Smooth muscle cell (in vitro differentiated cells): Measurements from ENCODE around the gene ZFP64. TPM values are rescaled to one million over a fixed set of nuclear protein-coding genes. Genes with fewer than 3 reads are reported as not detected.
"Not testable (repeated sequence)": the region's sequence is repeated elsewhere in the genome, so short reads cannot be mapped to it uniquely, and the experiment has no call there.

Experiments used
- DNase-seq: peaks from one replicate; lab custom pipeline; 2025; ENCODE audit not compliant: unreplicated experiment; lab: John Stamatoyannopoulos, UW
- H2AFZ ChIP-seq: fragments of 200-600 bp; sonication (generic); 2 replicates; pipeline ENCODE4 v1.6.0; 2016; ENCODE audit warnings: antibody characterized with exemption, low read depth, mild to moderate bottlenecking
- H3F3A ChIP-seq: fragments of 200-600 bp; sonication (generic); 2 replicates; pipeline ENCODE4 v1.6.0; 2017; ENCODE audit warnings: antibody characterized with exemption, low read depth
- H3K27ac ChIP-seq: fragments of 200-600 bp; sonication (generic); 2 replicates; pipeline ENCODE4 v1.5.1; 2016; ENCODE audit warnings: low read depth, mild to moderate bottlenecking
- H3K27me3 ChIP-seq: fragments of 200-600 bp; sonication (generic); 2 replicates; pipeline ENCODE4 v1.6.1; 2016; ENCODE audit warnings: low read depth, mild to moderate bottlenecking
- H3K36me3 ChIP-seq: fragments of 200-600 bp; sonication (generic); 2 replicates; pipeline ENCODE4 v1.5.1; 2016; ENCODE audit warnings: low read depth
- H3K4me1 ChIP-seq: fragments of 200-600 bp; sonication (generic); 2 replicates; pipeline ENCODE4 v1.5.1; 2016; ENCODE audit warnings: low read depth
- H3K4me2 ChIP-seq: fragments of 200-600 bp; sonication (generic); 2 replicates; pipeline ENCODE4 v1.6.0; 2016; ENCODE audit warnings: mild to moderate bottlenecking
- H3K4me3 ChIP-seq: fragments of 200-600 bp; sonication (generic); 2 replicates; pipeline ENCODE4 v1.5.1; 2016; ENCODE audit warnings: mild to moderate bottlenecking
- H3K79me2 ChIP-seq: fragments of 200-600 bp; sonication (generic); 2 replicates; pipeline ENCODE4 v1.6.0; 2016; ENCODE audit warnings: low read depth, mild to moderate bottlenecking
- H3K9ac ChIP-seq: fragments of 200-600 bp; sonication (generic); 2 replicates; pipeline ENCODE4 v1.6.0; 2016; ENCODE audit warnings: low read depth
- H3K9me3 ChIP-seq: fragments of 200-600 bp; sonication (generic); replicated peaks from 2 replicates; pipeline ENCODE4 v1.5.1; 2016; ENCODE audit warnings: low read depth
- H4K20me1 ChIP-seq: fragments of 200-600 bp; sonication (generic); 2 replicates; pipeline ENCODE4 v1.6.0; 2016; ENCODE audit warnings: low read depth
- WGBS: methylation state at CpG from one replicate; pipeline ENCODE4 v1.1.7; 2016; ENCODE audit warnings: low lambda C conversion rate; 5-methylcytosine and 5-hydroxymethylcytosine counted together
- polyA plus RNA-seq: library from polyadenylated mRNA; unstranded; fragments of >200 nt; fragmentation: Nextera tagmentation; extraction: Ambion mirVana; gene quantifications from 2 replicates; pipeline ENCODE4 v1.2.1, GENCODE V29; 2016
- total RNA-seq: library from RNA; depleted of rRNA; stranded (reverse); fragments of >200 nt; gene quantifications from 2 replicates; pipeline ENCODE4 v1.2.3, GENCODE V29; 2014
- TF ChIP-seq, protein P1 (sequence below): fragments of 200-600 bp; sonication (generic); IDR thresholded peaks from 2 replicates; pipeline ENCODE4 v1.5.1; 2017; ENCODE audit warnings: borderline replicate concordance, mild to moderate bottlenecking, antibody characterized with exemption; ENCODE audit not compliant: insufficient read depth, poor library complexity, severe bottlenecking

ZFP64 gene
- total and polyA plus RNA-seq, 2 experiments from 2014 or later, result 8.6 to 19.8 TPM

DNA sequence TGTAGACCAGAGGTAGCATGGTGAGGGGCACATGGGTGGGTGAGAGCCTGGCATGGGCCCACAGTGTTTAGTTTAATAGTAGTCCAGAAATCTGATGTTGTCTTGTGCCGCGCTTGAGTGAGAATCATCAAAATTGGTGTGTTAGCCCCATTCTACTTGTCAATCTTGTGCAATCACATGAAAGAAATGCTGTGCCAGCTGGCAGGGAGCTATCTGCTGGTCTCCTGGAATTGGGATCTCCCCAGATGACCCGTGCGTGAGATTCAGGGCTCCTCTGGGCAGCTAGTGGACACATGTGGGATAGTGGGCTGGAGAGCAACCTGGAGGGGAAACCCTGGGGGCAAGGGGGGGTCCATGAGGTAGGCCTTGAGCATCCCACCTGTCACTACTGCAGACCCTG, 43.5 kb upstream of the ZFP64 start:
- Histone ChIP-seq H2AFZ (no peak overlapping the region), H4K20me1 (no peaks in the 10 kb centered on the region), H3F3A (no peaks in the 10 kb centered on the region), H3K9ac (no peak overlapping the region), H3K27ac (no peak overlapping the region), H3K9me3 (no peaks in the 10 kb centered on the region), H3K4me2 (no peak overlapping the region), H3K27me3 (no peaks in the 10 kb centered on the region), H3K4me3 (no peak overlapping the region), H3K79me2 (no peaks in the 10 kb centered on the region), H3K36me3 (no peaks in the 10 kb centered on the region), H3K4me1 (no peaks in the 10 kb centered on the region)
- 96% methylated on average over 4 of the region's 4 CpGs for WGBS
- TF ChIP-seq, protein P1, sequence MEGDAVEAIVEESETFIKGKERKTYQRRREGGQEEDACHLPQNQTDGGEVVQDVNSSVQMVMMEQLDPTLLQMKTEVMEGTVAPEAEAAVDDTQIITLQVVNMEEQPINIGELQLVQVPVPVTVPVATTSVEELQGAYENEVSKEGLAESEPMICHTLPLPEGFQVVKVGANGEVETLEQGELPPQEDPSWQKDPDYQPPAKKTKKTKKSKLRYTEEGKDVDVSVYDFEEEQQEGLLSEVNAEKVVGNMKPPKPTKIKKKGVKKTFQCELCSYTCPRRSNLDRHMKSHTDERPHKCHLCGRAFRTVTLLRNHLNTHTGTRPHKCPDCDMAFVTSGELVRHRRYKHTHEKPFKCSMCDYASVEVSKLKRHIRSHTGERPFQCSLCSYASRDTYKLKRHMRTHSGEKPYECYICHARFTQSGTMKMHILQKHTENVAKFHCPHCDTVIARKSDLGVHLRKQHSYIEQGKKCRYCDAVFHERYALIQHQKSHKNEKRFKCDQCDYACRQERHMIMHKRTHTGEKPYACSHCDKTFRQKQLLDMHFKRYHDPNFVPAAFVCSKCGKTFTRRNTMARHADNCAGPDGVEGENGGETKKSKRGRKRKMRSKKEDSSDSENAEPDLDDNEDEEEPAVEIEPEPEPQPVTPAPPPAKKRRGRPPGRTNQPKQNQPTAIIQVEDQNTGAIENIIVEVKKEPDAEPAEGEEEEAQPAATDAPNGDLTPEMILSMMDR, result no peak
- DNase-seq, result no peak

- H3F3A ChIP-seq, result no peaks in the 10 kb centered on the region
- TF ChIP-seq, protein P1, result no peak
- no peak overlapping the region for H3K4me3 ChIP-seq
- H3K79me2 ChIP-seq, result no peaks in the 10 kb centered on the region
- WGBS, result 100% methylated on average over 1 of the region's 1 CpG
- H3K27me3 ChIP-seq, result no peaks in the 10 kb centered on the region
- no peaks in the 10 kb centered on the region for H3K9me3 ChIP-seq
- no peaks in the 10 kb centered on the region for H3K36me3 ChIP-seq
- DNase-seq, result no peak
- H3K4me2 ChIP-seq, result no peak overlapping the region
- no peaks in the 10 kb centered on the region for H4K20me1 ChIP-seq
- H3K9ac ChIP-seq, result no peak overlapping the region
- H3K4me1 ChIP-seq, result no peaks in the 10 kb centered on the region
- H2AFZ ChIP-seq, result no peak overlapping the region
- H3K27ac ChIP-seq, result no peak overlapping the region
Measured at GRCh38 chr20:52234302-52235045, 42.9 kb upstream of the ZFP64 start.

DNA sequence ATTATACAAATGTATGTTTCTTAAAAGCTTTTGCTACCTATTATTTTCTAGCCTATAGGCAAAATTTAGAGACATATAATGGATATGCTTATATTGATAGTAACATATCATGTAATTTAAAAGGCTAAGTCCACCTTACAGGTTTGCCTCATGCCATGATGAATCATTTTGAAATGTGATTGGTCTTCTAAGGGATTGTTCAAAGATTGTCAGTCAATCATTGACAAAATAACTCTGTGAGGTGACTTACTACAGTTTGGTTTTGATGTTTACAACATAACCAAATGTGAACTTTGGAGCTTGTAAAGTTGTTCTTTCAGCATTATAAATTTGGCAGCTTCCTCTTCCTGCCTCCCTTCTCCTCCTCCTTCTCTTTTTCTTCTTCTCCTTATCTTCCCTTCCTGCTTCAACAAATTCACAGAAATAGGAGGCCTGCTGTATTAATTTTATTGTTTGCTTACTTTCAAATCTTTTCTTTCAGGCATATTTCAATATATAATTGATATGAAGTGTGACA, 39.7 kb upstream of the ZFP64 start:
- H3K4me2 ChIP-seq, result no peak overlapping the region
- H3K27me3 ChIP-seq, result no peaks in the 10 kb centered on the region
- DNase-seq, result no peak
- H3K4me1 ChIP-seq, result no peaks in the 10 kb centered on the region
- no peaks in the 10 kb centered on the region for H3F3A ChIP-seq
- H3K36me3 ChIP-seq, result no peaks in the 10 kb centered on the region
- TF ChIP-seq, protein P1, result no peak
- no peak overlapping the region for H3K4me3 ChIP-seq
- H2AFZ ChIP-seq, result no peak overlapping the region
- no peak overlapping the region for H3K27ac ChIP-seq
- no peaks in the 10 kb centered on the region for H4K20me1 ChIP-seq
- H3K79me2 ChIP-seq, result no peaks in the 10 kb centered on the region
- H3K9me3 ChIP-seq, result no peaks in the 10 kb centered on the region
- no peak overlapping the region for H3K9ac ChIP-seq

DNA sequence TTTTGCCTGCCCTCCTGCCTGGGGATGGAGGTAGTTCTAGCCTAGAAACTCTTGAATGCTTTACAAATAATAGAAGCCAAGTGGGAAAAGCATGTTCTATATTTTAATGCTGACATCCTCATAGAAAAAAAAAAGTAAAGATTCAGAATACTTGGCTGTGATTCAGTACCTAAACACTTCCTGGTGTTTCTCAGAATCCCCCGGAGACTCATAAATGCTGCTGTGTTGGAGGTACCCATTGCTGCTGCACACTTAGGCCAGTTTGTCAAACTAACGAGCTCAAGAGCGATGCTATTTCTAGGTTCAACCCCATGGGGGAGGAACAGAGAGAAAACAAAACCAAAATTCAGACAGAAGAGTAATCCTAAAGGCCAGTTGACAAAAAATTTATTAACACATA, 38.8 kb upstream of the ZFP64 start:
- no peak overlapping the region for H3K9ac ChIP-seq
- no peak overlapping the region for H3K27ac ChIP-seq
- H2AFZ ChIP-seq, result no peak overlapping the region
- DNase-seq, result no peak
- no peaks in the 10 kb centered on the region for H4K20me1 ChIP-seq
- H3K4me3 ChIP-seq, result no peak overlapping the region
- H3K9me3 ChIP-seq, result no peaks in the 10 kb centered on the region
- H3K36me3 ChIP-seq, result no peaks in the 10 kb centered on the region
- peak overlapping the region; percentile 4 for H3K4me2 ChIP-seq
- no peaks in the 10 kb centered on the region for H3F3A ChIP-seq
- 38% methylated on average over 3 of the region's 3 CpGs for WGBS
- H3K27me3 ChIP-seq, result peaks cover 4% of the 10 kb centered on the region
- TF ChIP-seq, protein P1, result no peak
- no peaks in the 10 kb centered on the region for H3K4me1 ChIP-seq
- no peaks in the 10 kb centered on the region for H3K79me2 ChIP-seq

- H2AFZ ChIP-seq, H4K20me1 ChIP-seq, H3K4me3 ChIP-seq, H3K27ac ChIP-seq, H3K9me3 ChIP-seq, H3K4me1 ChIP-seq, H3K9ac ChIP-seq, H3K79me2 ChIP-seq, DNase-seq, H3K4me2 ChIP-seq, H3F3A ChIP-seq, H3K36me3 ChIP-seq: not testable (repeated sequence)
- peaks cover 11% of the 10 kb centered on the region for H3K27me3 ChIP-seq
- 93% methylated on average over 1 of the region's 1 CpG for WGBS
Measured at GRCh38 chr20:52229346-52229745, 37.8 kb upstream of the ZFP64 start.
